ENCODE data around the gene SFT2D3. TPM values are rescaled to one million over a fixed set of nuclear protein-coding genes. Genes with fewer than 3 reads are reported as not detected.

Gene SFT2D3
- total RNA-seq = 1 to 10 TPM; 3.8 to 5.9 TPM

- H3K4me3 ChIP-seq = peak within 1 kb of the TSS; percentile 50 to 72
- TF ChIP-seq CTCF (IDR thresholded peaks at IDR 0.05) = no peak
- no peaks in the 10 kb centered on the region for H3K9me3 ChIP-seq
- H3K27me3 ChIP-seq = no peaks in the 10 kb centered on the region
- peak; percentile 91 for DNase-seq (ENCODE audit: low spot score)
- peaks cover 0 to 44% of the 10 kb centered on the region in 2 donors for H3K4me1 ChIP-seq
- peak within 1 kb of the TSS; percentile 90 to 96 for H3K27ac ChIP-seq
- H3K36me3 ChIP-seq = peaks cover 7% of the 10 kb centered on the region
Observed at GRCh38 chr2:127701193-127701650, at the start of gene SFT2D3. Gene SFT2D3 (plus strand): TSS chr2:127701497. CDS start chr2:127701529, 32 bp downstream.

GRCh38 chr2:127651971-127652550 is 49.2 kb upstream of the SFT2D3 start:
- Histone ChIP-seq H3K27ac (peak overlapping the region; percentile 82 to 88), H3K9me3 (no peaks in the 10 kb centered on the region), H3K27me3 (no peaks in the 10 kb centered on the region), H3K4me3 (no peak overlapping the region), H3K4me1 (peaks cover 0 to 97% of the 10 kb centered on the region in 2 donors), H3K36me3 (peaks cover 55% of the 10 kb centered on the region)
- TF ChIP-seq CTCF (IDR thresholded peaks at IDR 0.05) = no peak
- DNase-seq (ENCODE audit: low spot score) = peak; percentile 89

GRCh38 chr2:127652786-127653357 is 48.4 kb upstream of the SFT2D3 start:
- Histone ChIP-seq H3K27me3 (no peaks in the 10 kb centered on the region), H3K4me3 (no peak overlapping the region), H3K9me3 (no peaks in the 10 kb centered on the region), H3K36me3 (peaks cover 63% of the 10 kb centered on the region), H3K27ac (peak overlapping the region; percentile 82 to 88), H3K4me1 (peaks cover 0 to 97% of the 10 kb centered on the region in 2 donors)
- DNase-seq (ENCODE audit: low spot score) = no peak
- no peak for TF ChIP-seq CTCF (IDR thresholded peaks at IDR 0.05)

GRCh38 chr2:127653421-127654083 is 47.7 kb upstream of the SFT2D3 start:
- peaks cover 0 to 97% of the 10 kb centered on the region in 2 donors for H3K4me1 ChIP-seq
- H3K27ac ChIP-seq = peak overlapping the region; percentile 82 to 88
- no peak for TF ChIP-seq CTCF (IDR thresholded peaks at IDR 0.05)
- H3K36me3 ChIP-seq = peaks cover 67% of the 10 kb centered on the region
- H3K27me3 ChIP-seq = no peaks in the 10 kb centered on the region
- no peak for DNase-seq (ENCODE audit: low spot score)
- no peaks in the 10 kb centered on the region for H3K9me3 ChIP-seq
- H3K4me3 ChIP-seq = no peak overlapping the region

- DNase-seq (ENCODE audit: low spot score) = no peak
- TF ChIP-seq CTCF (IDR thresholded peaks at IDR 0.05) = no peak
- Histone ChIP-seq H3K27ac (peak overlapping the region; percentile 82 to 88), H3K27me3 (no peaks in the 10 kb centered on the region), H3K4me1 (peaks cover 0 to 100% of the 10 kb centered on the region in 2 donors), H3K4me3 (no peak overlapping the region), H3K36me3 (peaks cover 67% of the 10 kb centered on the region), H3K9me3 (no peaks in the 10 kb centered on the region)
Observed at GRCh38 chr2:127654084-127654837, 47.0 kb upstream of the SFT2D3 start.
